HEK293 (cell line): ENCODE measurements around the gene PPFIA1.
A peak's percentile ranks its signal among the peaks of the same experiment; 100 is the strongest.

Experiments used
- CTCF ChIA-PET: fragments of 350-600 bp; formaldehyde crosslinking; extraction: SDS; loops from one replicate; lab custom pipeline; 2021; ENCODE audit warnings: antibody characterized with exemption; lab: Yijun Ruan, JAX
- POLR2A ChIA-PET: fragments of 300-600 bp; formaldehyde crosslinking; extraction: SDS; loops from one replicate; lab custom pipeline; 2020; ENCODE audit warnings: antibody characterized with exemption, inconsistent platforms; lab: Yijun Ruan, JAX
- H3K27ac ChIP-seq: fragments of 200-500 bp; sonication (Bioruptor generic); 2 replicates; pipeline ENCODE4 v1.5.1; 2014; ENCODE audit warnings: low read depth, low read length, control low read depth, inconsistent platforms; ENCODE audit errors: extremely low read depth
- H3K36me3 ChIP-seq, 2 experiments: fragments of 200-500 bp in 1 of 2; sonication (Bioruptor generic) in 1 of 2; 1 replicate in 1 of 2; 2 replicates in 1 of 2; pipeline ENCODE4 v1.5.1; 2014 to 2017; ENCODE audit warnings: inconsistent platforms in 2 of 2, low read length in 2 of 2; ENCODE audit not compliant: control insufficient read depth in 2 of 2, insufficient read depth in 1 of 2
- H3K4me1 ChIP-seq: fragments of 200-500 bp; sonication (Bioruptor generic); 2 replicates; pipeline ENCODE4 v1.5.1; 2014; ENCODE audit warnings: mild to moderate bottlenecking, low read length, inconsistent platforms; ENCODE audit not compliant: control insufficient read depth, insufficient read depth
- H3K4me3 ChIP-seq: 2 replicates; pipeline ENCODE4 v1.5.1; 2011; ENCODE audit warnings: low read depth, mild to moderate bottlenecking, control low read depth, low read length, moderate library complexity
- H3K9me3 ChIP-seq: fragments of 200-500 bp; sonication (Bioruptor generic); 2 replicates; pipeline ENCODE4 v1.5.1; 2014; ENCODE audit warnings: low read depth, low read length, inconsistent platforms; ENCODE audit not compliant: control insufficient read depth, insufficient read depth
- GFI1B ChIP-seq: fragments of 450-650 bp; formaldehyde crosslinking; IDR thresholded peaks from 2 replicates; pipeline ENCODE4 v1.5.1; 2016; ENCODE audit warnings: missing biosample characterization, missing genetic modification characterization
- GLIS2 ChIP-seq: fragments of 450-650 bp; formaldehyde crosslinking; IDR thresholded peaks from 2 replicates; pipeline ENCODE4 v1.5.1; 2016; ENCODE audit warnings: missing biosample characterization, missing genetic modification characterization
- IKZF3 ChIP-seq: fragments of 450-650 bp; IDR thresholded peaks from 2 replicates; pipeline ENCODE4 v1.5.0; 2018; ENCODE audit warnings: missing biosample characterization, mild to moderate bottlenecking, missing genetic modification characterization, moderate library complexity
- INSM2 ChIP-seq: fragments of 450-650 bp; formaldehyde crosslinking; IDR thresholded peaks from 2 replicates; pipeline ENCODE4 v1.5.1; 2016; ENCODE audit warnings: missing biosample characterization, missing genetic modification characterization
- KLF1 ChIP-seq: fragments of 450-650 bp; formaldehyde crosslinking; IDR thresholded peaks from 2 replicates; pipeline ENCODE4 v1.5.1; 2016; ENCODE audit warnings: missing biosample characterization, missing genetic modification characterization
- OVOL3 ChIP-seq: fragments of 450-650 bp; formaldehyde crosslinking; IDR thresholded peaks from 2 replicates; pipeline ENCODE4 v1.5.1; 2016; ENCODE audit warnings: missing biosample characterization, missing genetic modification characterization
- TCF7L2 ChIP-seq: IDR thresholded peaks from 2 replicates; pipeline ENCODE4 v1.6.1; 2011; ENCODE audit warnings: low read depth, mild to moderate bottlenecking, inconsistent platforms, low read length, moderate library complexity, borderline replicate concordance
- YY1 ChIP-seq: fragments of 450-650 bp; formaldehyde crosslinking; IDR thresholded peaks from 2 replicates; pipeline ENCODE4 v1.5.1; 2018; ENCODE audit warnings: missing biosample characterization, missing genetic modification characterization
- ZIC2 ChIP-seq: fragments of 450-650 bp; formaldehyde crosslinking; IDR thresholded peaks from 2 replicates; pipeline ENCODE4 v1.5.1; 2016; ENCODE audit warnings: missing biosample characterization, missing genetic modification characterization
- ZNF155 ChIP-seq: fragments of 450-650 bp; formaldehyde crosslinking; IDR thresholded peaks from 2 replicates; pipeline ENCODE4 v1.5.1; 2016; ENCODE audit warnings: missing biosample characterization, missing genetic modification characterization
- ZNF18 ChIP-seq: fragments of 450-650 bp; formaldehyde crosslinking; IDR thresholded peaks from 2 replicates; pipeline ENCODE4 v1.5.1; 2016; ENCODE audit warnings: missing biosample characterization, missing genetic modification characterization
- ZNF19 ChIP-seq: fragments of 450-650 bp; formaldehyde crosslinking; IDR thresholded peaks from 2 replicates; pipeline ENCODE4; 2016; ENCODE audit warnings: missing biosample characterization, missing genetic modification characterization, low read depth
- ZNF2 ChIP-seq: fragments of 450-650 bp; formaldehyde crosslinking; IDR thresholded peaks from 2 replicates; pipeline ENCODE4 v1.5.1; 2016; ENCODE audit warnings: missing biosample characterization, missing genetic modification characterization
- ZNF248 ChIP-seq: fragments of 450-650 bp; formaldehyde crosslinking; IDR thresholded peaks from 2 replicates; pipeline ENCODE4 v1.5.1; 2017; ENCODE audit warnings: missing biosample characterization, missing genetic modification characterization
- ZNF302 ChIP-seq: fragments of 450-650 bp; formaldehyde crosslinking; IDR thresholded peaks from 2 replicates; pipeline ENCODE4 v1.5.1; 2016; ENCODE audit warnings: missing biosample characterization, missing genetic modification characterization, low read depth
- ZNF362 ChIP-seq: fragments of 450-650 bp; formaldehyde crosslinking; IDR thresholded peaks from 2 replicates; pipeline ENCODE4 v1.5.1; 2016; ENCODE audit warnings: missing biosample characterization, missing genetic modification characterization
- ZNF48 ChIP-seq: fragments of 450-650 bp; formaldehyde crosslinking; IDR thresholded peaks from 2 replicates; pipeline ENCODE4 v1.5.1; 2016; ENCODE audit warnings: missing biosample characterization, missing genetic modification characterization
- ZNF514 ChIP-seq: fragments of 450-650 bp; formaldehyde crosslinking; IDR thresholded peaks from 2 replicates; pipeline ENCODE4 v1.5.1; 2016; ENCODE audit warnings: missing biosample characterization, missing genetic modification characterization
- ZNF521 ChIP-seq: fragments of 450-650 bp; formaldehyde crosslinking; IDR thresholded peaks from 2 replicates; pipeline ENCODE4 v1.5.1; 2017; ENCODE audit warnings: missing biosample characterization, mild to moderate bottlenecking, missing genetic modification characterization
- ZNF571 ChIP-seq: fragments of 450-650 bp; formaldehyde crosslinking; IDR thresholded peaks from 2 replicates; pipeline ENCODE4 v1.5.0; 2017; ENCODE audit warnings: missing biosample characterization, missing genetic modification characterization
- ZNF600 ChIP-seq: fragments of 450-650 bp; formaldehyde crosslinking; IDR thresholded peaks from 2 replicates; pipeline ENCODE4 v1.5.1; 2016; ENCODE audit warnings: missing biosample characterization, missing genetic modification characterization
- ZNF624 ChIP-seq: fragments of 450-650 bp; formaldehyde crosslinking; IDR thresholded peaks from 2 replicates; pipeline ENCODE4 v1.5.1; 2017; ENCODE audit warnings: missing biosample characterization, missing genetic modification characterization
- ZNF677 ChIP-seq: fragments of 450-650 bp; IDR thresholded peaks from 2 replicates; pipeline ENCODE4 v1.5.0; 2018; ENCODE audit warnings: missing biosample characterization, mild to moderate bottlenecking, missing genetic modification characterization, moderate library complexity
- ZNF707 ChIP-seq: fragments of 450-650 bp; formaldehyde crosslinking; IDR thresholded peaks from 2 replicates; pipeline ENCODE4 v1.5.1; 2016; ENCODE audit warnings: missing biosample characterization, missing genetic modification characterization
- TF ChIP-seq, protein P1 (sequence below): fragments of 450-650 bp; formaldehyde crosslinking; IDR thresholded peaks from 2 replicates; pipeline ENCODE4 v1.5.1; 2016; ENCODE audit warnings: missing biosample characterization, missing genetic modification characterization

PPFIA1 gene

GRCh38 chr11:70270877-70271648 is 573 bp downstream of the PPFIA1 start (continued):
- TF ChIP-seq ZNF362 (no peak), GFI1B (no peak), ZNF18 (no peak), KLF1 (tag by site-specific recombination) (no peak), ZNF521 (tag by site-specific recombination) (no peak), ZNF2 (no peak), ZNF155 (tag by site-specific recombination) (no peak), OVOL3 (no peak), ZNF707 (tag by site-specific recombination) (no peak), ZNF571 (tag by site-specific recombination) (no peak), IKZF3 (0 out of 2 replicates have a peak, but pooled peaks have one; percentile 34), ZNF624 (tag by site-specific recombination) (no peak), ZNF19 (tag by site-specific recombination) (no peak), ZNF600 (tag by site-specific recombination) (no peak), TCF7L2 (no peak), GLIS2 (tag by site-specific recombination) (peak; percentile 69), ZNF48 (no peak), ZNF677 (tag by site-specific recombination) (no peak)
- TF ChIP-seq, protein P1, sequence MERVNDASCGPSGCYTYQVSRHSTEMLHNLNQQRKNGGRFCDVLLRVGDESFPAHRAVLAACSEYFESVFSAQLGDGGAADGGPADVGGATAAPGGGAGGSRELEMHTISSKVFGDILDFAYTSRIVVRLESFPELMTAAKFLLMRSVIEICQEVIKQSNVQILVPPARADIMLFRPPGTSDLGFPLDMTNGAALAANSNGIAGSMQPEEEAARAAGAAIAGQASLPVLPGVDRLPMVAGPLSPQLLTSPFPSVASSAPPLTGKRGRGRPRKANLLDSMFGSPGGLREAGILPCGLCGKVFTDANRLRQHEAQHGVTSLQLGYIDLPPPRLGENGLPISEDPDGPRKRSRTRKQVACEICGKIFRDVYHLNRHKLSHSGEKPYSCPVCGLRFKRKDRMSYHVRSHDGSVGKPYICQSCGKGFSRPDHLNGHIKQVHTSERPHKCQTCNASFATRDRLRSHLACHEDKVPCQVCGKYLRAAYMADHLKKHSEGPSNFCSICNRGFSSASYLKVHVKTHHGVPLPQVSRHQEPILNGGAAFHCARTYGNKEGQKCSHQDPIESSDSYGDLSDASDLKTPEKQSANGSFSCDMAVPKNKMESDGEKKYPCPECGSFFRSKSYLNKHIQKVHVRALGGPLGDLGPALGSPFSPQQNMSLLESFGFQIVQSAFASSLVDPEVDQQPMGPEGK (tag by site-specific recombination) = 0 out of 2 replicates have a peak, but pooled peaks have one; percentile 38

DNA sequence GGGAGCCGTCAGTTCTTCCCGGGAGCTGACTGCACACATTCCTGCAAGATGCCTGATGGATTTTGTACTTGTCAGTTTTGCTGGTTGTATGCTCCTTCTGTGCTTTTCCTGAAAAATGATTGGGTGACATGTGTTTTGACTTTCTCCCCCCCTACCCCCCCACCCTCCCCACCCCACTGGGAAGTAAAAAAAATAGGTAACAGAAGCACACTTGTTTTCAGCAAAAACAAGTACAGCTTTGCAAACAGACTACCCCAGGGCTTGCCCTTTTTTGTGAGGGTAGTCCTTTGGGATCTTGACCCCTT is 1.1 kb downstream of the PPFIA1 start:
- no peak overlapping the region for H3K27ac ChIP-seq
- peak overlapping the region; percentile 88 for H3K4me3 ChIP-seq
- ChIA-PET POLR2A (interaction anchor here (0.9 to 1.4 kb wide), 2 partner anchors 68 to 117 kb away, joined by 3 to 8 read pairs; partner anchors contain the start of gene FADD), CTCF (no interaction called here)
- no peaks in the 10 kb centered on the region for H3K9me3 ChIP-seq
- peaks cover 4 to 48% of the 10 kb centered on the region in 2 experiments; a peak in 2 of 3 replicates for H3K36me3 ChIP-seq
- TF ChIP-seq YY1 (tag by site-specific recombination) = no peak
- no peak for TF ChIP-seq ZIC2 (tag by site-specific recombination)
- TF ChIP-seq ZNF302 = no peak
- TF ChIP-seq ZNF2 = no peak
- no peak for TF ChIP-seq ZNF248 (tag by site-specific recombination)
- no peak for TF ChIP-seq INSM2 (tag by site-specific recombination)
- no peak for TF ChIP-seq ZNF514 (tag by site-specific recombination)
- H3K4me1 ChIP-seq = no peaks in the 10 kb centered on the region
